ENCODE results near the gene XPOT.
A peak's percentile ranks its signal among the peaks of the same experiment; 100 is the strongest.
"Not testable (repeated sequence)": the region's sequence is repeated elsewhere in the genome, so short reads cannot be mapped to it uniquely, and the experiment has no call there.

Gene XPOT, protein sequence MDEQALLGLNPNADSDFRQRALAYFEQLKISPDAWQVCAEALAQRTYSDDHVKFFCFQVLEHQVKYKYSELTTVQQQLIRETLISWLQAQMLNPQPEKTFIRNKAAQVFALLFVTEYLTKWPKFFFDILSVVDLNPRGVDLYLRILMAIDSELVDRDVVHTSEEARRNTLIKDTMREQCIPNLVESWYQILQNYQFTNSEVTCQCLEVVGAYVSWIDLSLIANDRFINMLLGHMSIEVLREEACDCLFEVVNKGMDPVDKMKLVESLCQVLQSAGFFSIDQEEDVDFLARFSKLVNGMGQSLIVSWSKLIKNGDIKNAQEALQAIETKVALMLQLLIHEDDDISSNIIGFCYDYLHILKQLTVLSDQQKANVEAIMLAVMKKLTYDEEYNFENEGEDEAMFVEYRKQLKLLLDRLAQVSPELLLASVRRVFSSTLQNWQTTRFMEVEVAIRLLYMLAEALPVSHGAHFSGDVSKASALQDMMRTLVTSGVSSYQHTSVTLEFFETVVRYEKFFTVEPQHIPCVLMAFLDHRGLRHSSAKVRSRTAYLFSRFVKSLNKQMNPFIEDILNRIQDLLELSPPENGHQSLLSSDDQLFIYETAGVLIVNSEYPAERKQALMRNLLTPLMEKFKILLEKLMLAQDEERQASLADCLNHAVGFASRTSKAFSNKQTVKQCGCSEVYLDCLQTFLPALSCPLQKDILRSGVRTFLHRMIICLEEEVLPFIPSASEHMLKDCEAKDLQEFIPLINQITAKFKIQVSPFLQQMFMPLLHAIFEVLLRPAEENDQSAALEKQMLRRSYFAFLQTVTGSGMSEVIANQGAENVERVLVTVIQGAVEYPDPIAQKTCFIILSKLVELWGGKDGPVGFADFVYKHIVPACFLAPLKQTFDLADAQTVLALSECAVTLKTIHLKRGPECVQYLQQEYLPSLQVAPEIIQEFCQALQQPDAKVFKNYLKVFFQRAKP

GRCh38 chr12:64403707-64404469 is at the start of gene XPOT:
Gene XPOT (plus strand): TSS chr12:64404392. CDS start chr12:64410036, 5,644 bp downstream.
- peak within 1 kb of the TSS; percentile 85 for H3K4me3 ChIP-seq (ENCODE audit: severe bottlenecking)
- H3K9me3 ChIP-seq (ENCODE audit: severe bottlenecking) = no peaks in the 10 kb centered on the region
- no peaks in the 10 kb centered on the region for H3K27me3 ChIP-seq (ENCODE audit: insufficient read depth, poor library complexity, severe bottlenecking)
- peak within 1 kb of the TSS; percentile 93 for H3K27ac ChIP-seq (ENCODE audit: poor library complexity, severe bottlenecking)
- peaks cover 14% of the 10 kb centered on the region for H3K4me1 ChIP-seq (ENCODE audit: insufficient read depth, poor library complexity, severe bottlenecking)
- DNase-seq (ENCODE audit: low spot score) (peak; percentile 92), ATAC-seq (ENCODE audit: low read depth) (peak; percentile 91)
- TF ChIP-seq CTCF (IDR thresholded peaks at IDR 0.05; ENCODE audit: poor library complexity, severe bottlenecking) = no peak
- peaks cover 37% of the 10 kb centered on the region for H3K36me3 ChIP-seq (ENCODE audit: low read depth)

GRCh38 chr12:64356209-64356608 is 48.0 kb upstream of the XPOT start:
- not testable (repeated sequence) for H3K9me3 ChIP-seq (ENCODE audit: severe bottlenecking); ATAC-seq (ENCODE audit: low read depth); H3K4me1 ChIP-seq (ENCODE audit: insufficient read depth, poor library complexity, severe bottlenecking); H3K36me3 ChIP-seq (ENCODE audit: low read depth); DNase-seq (ENCODE audit: low spot score); H3K27me3 ChIP-seq (ENCODE audit: insufficient read depth, poor library complexity, severe bottlenecking); H3K4me3 ChIP-seq (ENCODE audit: severe bottlenecking); H3K27ac ChIP-seq (ENCODE audit: poor library complexity, severe bottlenecking)

DNA sequence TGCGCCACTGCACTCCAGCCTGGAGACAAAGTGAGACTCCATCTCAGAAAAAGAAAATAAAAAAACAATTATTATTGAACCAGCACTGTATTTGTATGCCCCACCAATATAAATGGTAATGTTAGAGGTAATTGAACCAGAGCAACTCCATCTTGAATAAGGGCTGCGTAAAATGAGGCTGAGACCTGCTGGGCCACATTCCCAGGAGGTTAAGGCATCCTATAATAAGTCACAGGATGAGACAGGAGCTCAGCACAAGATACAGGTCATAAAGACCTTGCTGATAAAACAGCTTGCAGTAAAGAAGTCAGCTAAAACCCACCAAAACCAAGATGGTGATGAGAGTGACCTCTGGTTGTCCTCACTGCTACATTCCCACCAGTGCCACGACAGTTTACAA is 43.0 kb upstream of the XPOT start:
- H3K27me3 ChIP-seq (ENCODE audit: insufficient read depth, poor library complexity, severe bottlenecking); DNase-seq (ENCODE audit: low spot score); H3K36me3 ChIP-seq (ENCODE audit: low read depth); H3K9me3 ChIP-seq (ENCODE audit: severe bottlenecking); ATAC-seq (ENCODE audit: low read depth); H3K4me3 ChIP-seq (ENCODE audit: severe bottlenecking); H3K4me1 ChIP-seq (ENCODE audit: insufficient read depth, poor library complexity, severe bottlenecking); H3K27ac ChIP-seq (ENCODE audit: poor library complexity, severe bottlenecking): not testable (repeated sequence)

- ATAC-seq (ENCODE audit: low read depth) (no peak), DNase-seq (ENCODE audit: low spot score) (no peak)
- Histone ChIP-seq H3K4me3 (ENCODE audit: severe bottlenecking) (no peak overlapping the region), H3K9me3 (ENCODE audit: severe bottlenecking) (no peaks in the 10 kb centered on the region), H3K4me1 (ENCODE audit: insufficient read depth, poor library complexity, severe bottlenecking) (no peaks in the 10 kb centered on the region), H3K27me3 (ENCODE audit: insufficient read depth, poor library complexity, severe bottlenecking) (no peaks in the 10 kb centered on the region), H3K36me3 (ENCODE audit: low read depth) (no peaks in the 10 kb centered on the region), H3K27ac (ENCODE audit: poor library complexity, severe bottlenecking) (no peak overlapping the region)
- TF ChIP-seq CTCF (IDR thresholded peaks at IDR 0.05; ENCODE audit: poor library complexity, severe bottlenecking) = no peak
These were observed 41.4 kb upstream of the XPOT start for GRCh38 chr12:64362721-64363305.

- peak overlapping the region; percentile 90 for H3K27ac ChIP-seq (ENCODE audit: poor library complexity, severe bottlenecking)
- H3K27me3 ChIP-seq (ENCODE audit: insufficient read depth, poor library complexity, severe bottlenecking) = no peaks in the 10 kb centered on the region
- peaks cover 5% of the 10 kb centered on the region for H3K9me3 ChIP-seq (ENCODE audit: severe bottlenecking)
- TF ChIP-seq CTCF (IDR thresholded peaks at IDR 0.05; ENCODE audit: poor library complexity, severe bottlenecking) = no peak
- no peak overlapping the region for H3K4me3 ChIP-seq (ENCODE audit: severe bottlenecking)
- DNase-seq (ENCODE audit: low spot score) = no peak
- ATAC-seq (ENCODE audit: low read depth) = no peak
- H3K36me3 ChIP-seq (ENCODE audit: low read depth) = no peaks in the 10 kb centered on the region
- peaks cover 33% of the 10 kb centered on the region for H3K4me1 ChIP-seq (ENCODE audit: insufficient read depth, poor library complexity, severe bottlenecking)
These were observed 20.5 kb upstream of the XPOT start for GRCh38 chr12:64383675-64384074.
